CD4-positive, alpha-beta T cell (primary cell): ENCODE results near the gene P3H2. TPM values are rescaled to one million over a fixed set of nuclear protein-coding genes. Genes with fewer than 3 reads are reported as not detected.

Experiments used
- ATAC-seq: fragments of 200-7000 bp; cut with Tn5 transposase; one replicate; pipeline ENCODE4 v1.10.0; 2022; ENCODE audit warnings: mild to moderate bottlenecking; ENCODE audit not compliant: poor library complexity
- CTCF ChIA-PET: fragments of 350-600 bp; sonication (Branson Sonifier 250); formaldehyde crosslinking; loops from one replicate; lab custom pipeline; 2021; ENCODE audit warnings: antibody characterized with exemption, inconsistent platforms; lab: Charles Lee
- POLR2A ChIA-PET: fragments of 350-600 bp; sonication (Branson Sonifier 250); formaldehyde crosslinking; loops from one replicate; lab custom pipeline; 2021; ENCODE audit warnings: antibody characterized with exemption, inconsistent platforms; lab: Charles Lee
- DNase-seq, 14 experiments: peaks; one replicate each; pipeline ENCODE4 v3.0.0-alpha.2; 2013 to 2020; ENCODE audit warnings: mixed read lengths in 2 of 14
- H3K27ac ChIP-seq, 2 donors: one replicate each; pipeline versions ENCODE4 v1.5.1 to v1.7.0; 2013; ENCODE audit warnings: low read length in 2 of 2, low read depth in 1 of 2, mild to moderate bottlenecking in 1 of 2
- H3K27me3 ChIP-seq, 2 experiments: 1 replicate in 1 of 2; 2 replicates in 1 of 2; pipeline versions ENCODE4 v1.6.1 to v1.7.0; 2013; ENCODE audit warnings: low read length in 2 of 2, control low read depth in 1 of 2, mild to moderate bottlenecking in 1 of 2, moderate library complexity in 1 of 2; ENCODE audit not compliant: insufficient read depth in 2 of 2, control insufficient read depth in 1 of 2
- H3K36me3 ChIP-seq: one replicate; pipeline ENCODE4 v1.6.1; 2013; ENCODE audit warnings: low read length, control low read depth; ENCODE audit not compliant: insufficient read depth
- H3K4me1 ChIP-seq: one replicate; pipeline ENCODE4 v1.6.1; 2013; ENCODE audit warnings: low read length, control low read depth; ENCODE audit not compliant: insufficient read depth
- H3K4me3 ChIP-seq: one replicate; pipeline ENCODE4 v1.5.1; 2013; ENCODE audit warnings: mild to moderate bottlenecking, low read length, moderate library complexity
- H3K9me3 ChIP-seq, 2 experiments: 1 replicate in 1 of 2; 2 replicates in 1 of 2; pipeline versions ENCODE4 v1.6.1 to v1.7.0; 2013; ENCODE audit warnings: low read length in 2 of 2, mild to moderate bottlenecking in 2 of 2, control low read depth in 1 of 2, moderate library complexity in 1 of 2; ENCODE audit not compliant: control insufficient read depth in 1 of 2, insufficient read depth in 1 of 2
- H3K27ac Mint-ChIP-seq: one replicate; pipeline ENCODE4 v1.8.0; 2020; ENCODE audit warnings: mixed read lengths
- H3K27me3 Mint-ChIP-seq: one replicate; pipeline ENCODE4 v1.8.0; 2021; ENCODE audit warnings: mixed read lengths
- H3K36me3 Mint-ChIP-seq: one replicate; pipeline ENCODE4 v1.8.0; 2021; ENCODE audit warnings: low read depth, mixed read lengths
- H3K4me1 Mint-ChIP-seq: one replicate; pipeline ENCODE4 v1.8.0; 2021; ENCODE audit warnings: low read depth, mixed read lengths
- H3K4me3 Mint-ChIP-seq: one replicate; pipeline ENCODE4 v1.8.0; 2020; ENCODE audit warnings: mild to moderate bottlenecking, mixed read lengths
- H3K9me3 Mint-ChIP-seq: one replicate; pipeline ENCODE4 v1.8.0; 2020; ENCODE audit warnings: mixed read lengths
- intact Hi-C, 2 experiments: fragments of 100-400 bp; cut with DNase I in 1 of 2; cut with micrococcal nuclease in 1 of 2; formaldehyde crosslinking; loops; one replicate each; pipeline versions ENCODE4 v1.15.1 to v1.9.0; 2023 to 2025; cut with DNase I, micrococcal nuclease
- total RNA-seq, 174 experiments: library from RNA in 2 of 174; stranded (reverse) in 2 of 174; gene quantifications; one replicate each; pipeline ENCODE4 v1.2.3 and lab custom pipeline; 2021 to 2026
- TF ChIP-seq, protein P1 (sequence below): fragments of 200-600 bp; IDR thresholded peaks from one replicate; pipeline ENCODE4 v1.8.0; 2022; ENCODE audit warnings: antibody characterized with exemption, mild to moderate bottlenecking

P3H2 gene
- total RNA-seq, 2 experiments from 2014 or later, result not detected

GRCh38 chr3:190034446-190034845 lies 86.3 kb downstream of the P3H2 start:
- POLR2A ChIA-PET, result no interaction called here
- TF ChIP-seq, protein P1, sequence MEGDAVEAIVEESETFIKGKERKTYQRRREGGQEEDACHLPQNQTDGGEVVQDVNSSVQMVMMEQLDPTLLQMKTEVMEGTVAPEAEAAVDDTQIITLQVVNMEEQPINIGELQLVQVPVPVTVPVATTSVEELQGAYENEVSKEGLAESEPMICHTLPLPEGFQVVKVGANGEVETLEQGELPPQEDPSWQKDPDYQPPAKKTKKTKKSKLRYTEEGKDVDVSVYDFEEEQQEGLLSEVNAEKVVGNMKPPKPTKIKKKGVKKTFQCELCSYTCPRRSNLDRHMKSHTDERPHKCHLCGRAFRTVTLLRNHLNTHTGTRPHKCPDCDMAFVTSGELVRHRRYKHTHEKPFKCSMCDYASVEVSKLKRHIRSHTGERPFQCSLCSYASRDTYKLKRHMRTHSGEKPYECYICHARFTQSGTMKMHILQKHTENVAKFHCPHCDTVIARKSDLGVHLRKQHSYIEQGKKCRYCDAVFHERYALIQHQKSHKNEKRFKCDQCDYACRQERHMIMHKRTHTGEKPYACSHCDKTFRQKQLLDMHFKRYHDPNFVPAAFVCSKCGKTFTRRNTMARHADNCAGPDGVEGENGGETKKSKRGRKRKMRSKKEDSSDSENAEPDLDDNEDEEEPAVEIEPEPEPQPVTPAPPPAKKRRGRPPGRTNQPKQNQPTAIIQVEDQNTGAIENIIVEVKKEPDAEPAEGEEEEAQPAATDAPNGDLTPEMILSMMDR, result no peak
- no peak overlapping the region for H3K27ac Mint-ChIP-seq

GRCh38 chr3:190032923-190033322 lies 87.8 kb downstream of the P3H2 start:
- Histone ChIP-seq H3K9me3 (no peaks in the 10 kb centered on the region), H3K4me1 (no peaks in the 10 kb centered on the region), H3K27ac (no peak overlapping the region), H3K27me3 (no peaks in the 10 kb centered on the region), H3K4me3 (no peak overlapping the region), H3K36me3 (no peaks in the 10 kb centered on the region)
- ChIA-PET CTCF (no interaction called here), POLR2A (no interaction called here)
- Mint-ChIP-seq H3K4me1 (no peaks in the 10 kb centered on the region), H3K4me3 (no peak overlapping the region), H3K36me3 (no peaks in the 10 kb centered on the region), H3K9me3 (no peaks in the 10 kb centered on the region), H3K27me3 (peaks cover 25% of the 10 kb centered on the region), H3K27ac (no peak overlapping the region)
- TF ChIP-seq, protein P1, result no peak
- intact Hi-C loops, result no loop called here
- no peak for DNase-seq
- no peak for ATAC-seq

More at GRCh38 chr3:190034446-190034845, 86.3 kb downstream of the P3H2 start:
- Histone ChIP-seq H3K27ac (no peak overlapping the region), H3K4me1 (no peaks in the 10 kb centered on the region), H3K36me3 (no peaks in the 10 kb centered on the region), H3K27me3 (no peaks in the 10 kb centered on the region), H3K9me3 (no peaks in the 10 kb centered on the region), H3K4me3 (no peak overlapping the region)
- Mint-ChIP-seq H3K36me3 (no peaks in the 10 kb centered on the region), H3K4me3 (no peak overlapping the region), H3K27me3 (peaks cover 28% of the 10 kb centered on the region), H3K4me1 (no peaks in the 10 kb centered on the region), H3K9me3 (no peaks in the 10 kb centered on the region)
- CTCF ChIA-PET, result no interaction called here
- intact Hi-C loops, result no loop called here
- no peak for ATAC-seq
- DNase-seq, result no peak

- DNase-seq, result no peak
- Mint-ChIP-seq H3K9me3 (no peaks in the 10 kb centered on the region), H3K27ac (no peak overlapping the region), H3K36me3 (no peaks in the 10 kb centered on the region), H3K27me3 (peaks cover 26% of the 10 kb centered on the region), H3K4me1 (no peaks in the 10 kb centered on the region), H3K4me3 (no peak overlapping the region)
- TF ChIP-seq, protein P1, result no peak
- CTCF ChIA-PET, result no interaction called here
- H3K4me3 ChIP-seq, result no peak overlapping the region
- H3K27me3 ChIP-seq, result no peaks in the 10 kb centered on the region
- no peaks in the 10 kb centered on the region for H3K9me3 ChIP-seq
- POLR2A ChIA-PET, result no interaction called here
- H3K27ac ChIP-seq, result no peak overlapping the region
- no peaks in the 10 kb centered on the region for H3K36me3 ChIP-seq
- no peaks in the 10 kb centered on the region for H3K4me1 ChIP-seq
- intact Hi-C loops, result no loop called here
- no peak for ATAC-seq
These were observed 88.6 kb downstream of the P3H2 start for GRCh38 chr3:190031887-190032752.
